ENCODE data around the gene PGAP2. TPM values are rescaled to one million over a fixed set of nuclear protein-coding genes. Genes with fewer than 3 reads are reported as not detected.
A peak's percentile ranks its signal among the peaks of the same experiment; 100 is the strongest.

The PGAP2 gene
- total RNA-seq, 4 donors from 2014 or later, result 9.1 to 67.2 (median 53.7) TPM

GRCh38 chr11:3795131-3796001, 13.0 kb upstream of the PGAP2 start:
- H3K27me3 ChIP-seq, result no peaks in the 10 kb centered on the region
- H3K36me3 ChIP-seq, result peaks cover 0 to 22% (median 0%) of the 10 kb centered on the region in 3 donors
- H3K4me1 ChIP-seq, result peaks cover 0 to 28% (median 7%) of the 10 kb centered on the region in 4 donors
- no peak for DNase-seq
- H3K9me3 ChIP-seq, result no peaks in the 10 kb centered on the region
- peak overlapping the region in 1 of 4 donors; percentile 0 for H3K27ac ChIP-seq
- peak overlapping the region in 2 of 4 donors; percentile 81 to 82 for H3K4me3 ChIP-seq
- TF ChIP-seq POLR2A (IDR thresholded peaks at IDR 0.05) (no peak), CTCF (IDR thresholded peaks at IDR 0.05) (no peak)

- Histone ChIP-seq H3K27me3 (no peaks in the 10 kb centered on the region), H3K4me1 (peaks cover 0 to 28% (median 7%) of the 10 kb centered on the region in 4 donors), H3K4me3 (peak overlapping the region in 3 of 4 donors; percentile 80 to 82 (median 81)), H3K36me3 (peaks cover 0 to 22% (median 0%) of the 10 kb centered on the region in 3 donors), H3K27ac (peak overlapping the region in 2 of 4 donors; percentile 0 to 95), H3K9me3 (no peaks in the 10 kb centered on the region)
- TF ChIP-seq CTCF (IDR thresholded peaks at IDR 0.05) (no peak), POLR2A (IDR thresholded peaks at IDR 0.05) (no peak)
- DNase-seq, result no peak
Measured at GRCh38 chr11:3796002-3796311, 12.4 kb upstream of the PGAP2 start.

- no peak for DNase-seq
- no peaks in the 10 kb centered on the region for H3K9me3 ChIP-seq
- TF ChIP-seq POLR2A (IDR thresholded peaks at IDR 0.05) (no peak), CTCF (IDR thresholded peaks at IDR 0.05) (no peak)
- peak overlapping the region in 3 of 4 donors; percentile 93 to 95 (median 94) for H3K27ac ChIP-seq
- H3K27me3 ChIP-seq, result no peaks in the 10 kb centered on the region
- peak overlapping the region; percentile 80 to 87 (median 82) for H3K4me3 ChIP-seq
- peaks cover 0 to 28% (median 7%) of the 10 kb centered on the region in 4 donors for H3K4me1 ChIP-seq
- peaks cover 0 to 22% (median 0%) of the 10 kb centered on the region in 3 donors for H3K36me3 ChIP-seq
Measured at GRCh38 chr11:3796346-3796745, 12.0 kb upstream of the PGAP2 start.

GRCh38 chr11:3796801-3797328, 11.5 kb upstream of the PGAP2 start:
- DNase-seq, result no peak
- Histone ChIP-seq H3K36me3 (peaks cover 0 to 22% (median 0%) of the 10 kb centered on the region in 3 donors), H3K27me3 (no peaks in the 10 kb centered on the region), H3K9me3 (no peaks in the 10 kb centered on the region), H3K4me3 (peak overlapping the region; percentile 80 to 87 (median 82)), H3K4me1 (peaks cover 0 to 28% (median 7%) of the 10 kb centered on the region in 4 donors), H3K27ac (peak overlapping the region; percentile 93 to 95 (median 94))
- TF ChIP-seq CTCF (IDR thresholded peaks at IDR 0.05) (no peak), POLR2A (IDR thresholded peaks at IDR 0.05) (no peak)

GRCh38 chr11:3797329-3798090, 10.8 kb upstream of the PGAP2 start, which contains the start of gene NUP98:
Gene NUP98, minus strand, starts transcription at chr11:3797554. Its CDS starts 15,437 bp downstream, at chr11:3782117.
- DNase-seq, result peak; percentile 99 to 100 (median 100)
- Histone ChIP-seq H3K4me3 (peak within 1 kb of the TSS; percentile 80 to 87 (median 82)), H3K9me3 (no peaks in the 10 kb centered on the region), H3K4me1 (peaks cover 0 to 32% (median 7%) of the 10 kb centered on the region in 4 donors), H3K27ac (peak within 1 kb of the TSS; percentile 93 to 95 (median 94)), H3K27me3 (no peaks in the 10 kb centered on the region), H3K36me3 (peaks cover 0 to 21% (median 0%) of the 10 kb centered on the region in 3 donors)
- TF ChIP-seq POLR2A (IDR thresholded peaks at IDR 0.05) (peak; percentile 98 to 99), CTCF (IDR thresholded peaks at IDR 0.05) (peak in 2 of 6 experiments; percentile 8 to 31)
